Gastrocnemius medialis (tissue), 4 donors: ENCODE measurements around the gene FAM111B. TPM values are rescaled to one million over a fixed set of nuclear protein-coding genes. Genes with fewer than 3 reads are reported as not detected.
A peak's percentile ranks its signal among the peaks of the same experiment; 100 is the strongest.
"Not testable (repeated sequence)": the region's sequence is repeated elsewhere in the genome, so short reads cannot be mapped to it uniquely, and the experiment has no call there.

Experiments used
- ATAC-seq, 2 donors: fragments of 150-250 bp; one replicate each; pipeline ENCODE4 v1.9.1; 2016
- DNase-seq, 2 donors: peaks; one replicate each; pipeline ENCODE4 v3.0.0-alpha.2; 2019
- H3K27ac ChIP-seq, 4 donors: fragments of 200-600 bp; sonication (generic); 1 replicate in 1 of 4; 2 replicates in 3 of 4; pipeline ENCODE4 v1.5.1; 2016 to 2018; ENCODE audit warnings: mild to moderate bottlenecking in 2 of 4, moderate library complexity in 1 of 4
- H3K27me3 ChIP-seq, 3 donors: fragments of 200-600 bp; sonication (generic) in 2 of 3; 1 replicate in 1 of 3; 2 replicates in 2 of 3; pipeline versions ENCODE4 v1.5.1 to v1.6.0; 2016 to 2019; ENCODE audit warnings: mild to moderate bottlenecking in 1 of 3, moderate library complexity in 1 of 3
- H3K36me3 ChIP-seq, 2 donors: fragments of 200-600 bp; sonication (generic) in 1 of 2; one replicate each; pipeline ENCODE4 v1.5.1; 2017 to 2018
- H3K4me1 ChIP-seq, 2 donors: fragments of 200-600 bp; sonication (generic) in 1 of 2; one replicate each; pipeline ENCODE4 v1.5.1; 2016 to 2017; ENCODE audit warnings: mild to moderate bottlenecking in 2 of 2
- H3K4me3 ChIP-seq, 4 donors: fragments of 200-600 bp; sonication (generic) in 3 of 4; 1 replicate in 1 of 4; 2 replicates in 3 of 4; pipeline ENCODE4 v1.5.1; 2016 to 2019; ENCODE audit warnings: mild to moderate bottlenecking in 2 of 4
- H3K9me3 ChIP-seq, 3 donors: fragments of 200-600 bp; sonication (generic) in 2 of 3; 1 replicate in 1 of 3; 2 replicates in 2 of 3; pipeline ENCODE4 v1.5.1; 2016 to 2019
- POLR2A ChIP-seq, 2 donors: fragments of 450-650 bp; IDR thresholded peaks; one replicate each; pipeline ENCODE4 v1.6.1; 2017; ENCODE audit warnings: antibody characterized with exemption in 2 of 2, mild to moderate bottlenecking in 2 of 2, moderate library complexity in 2 of 2
- in situ Hi-C, 4 donors: fragments of 200-750 bp; cut with MboI; loops; one replicate each; pipeline versions ENCODE4 v1.15.0 to v1.8.0; 2017; ENCODE audit warnings: low sequenced_read_pairs in 4 of 4
- intact Hi-C: fragments of 100-400 bp; cut with DNase I; formaldehyde crosslinking; loops from one replicate; pipeline ENCODE4 v1.15.1; 2023; ENCODE audit warnings: low total_unique reads
- total RNA-seq, 4 donors: library from RNA; depleted of rRNA; stranded (reverse); fragments of >200 nt; gene quantifications; one replicate each; pipeline versions ENCODE4 v1.1.0 to v1.2.3, GENCODE V29; 2016
- TF ChIP-seq, protein P1 (sequence below), 5 experiments: fragments of 450-650 bp in 3 of 5; fragments of 200-600 bp in 2 of 5; sonication (generic) in 2 of 5; IDR thresholded peaks in 4 of 5; conservative IDR thresholded peaks in 1 of 5; 1 replicate in 4 of 5; 2 replicates in 1 of 5; pipeline ENCODE4 v1.5.1; 2016 to 2019; ENCODE audit warnings: antibody characterized with exemption in 5 of 5, mild to moderate bottlenecking in 3 of 5, moderate library complexity in 3 of 5

Gene FAM111B, protein sequence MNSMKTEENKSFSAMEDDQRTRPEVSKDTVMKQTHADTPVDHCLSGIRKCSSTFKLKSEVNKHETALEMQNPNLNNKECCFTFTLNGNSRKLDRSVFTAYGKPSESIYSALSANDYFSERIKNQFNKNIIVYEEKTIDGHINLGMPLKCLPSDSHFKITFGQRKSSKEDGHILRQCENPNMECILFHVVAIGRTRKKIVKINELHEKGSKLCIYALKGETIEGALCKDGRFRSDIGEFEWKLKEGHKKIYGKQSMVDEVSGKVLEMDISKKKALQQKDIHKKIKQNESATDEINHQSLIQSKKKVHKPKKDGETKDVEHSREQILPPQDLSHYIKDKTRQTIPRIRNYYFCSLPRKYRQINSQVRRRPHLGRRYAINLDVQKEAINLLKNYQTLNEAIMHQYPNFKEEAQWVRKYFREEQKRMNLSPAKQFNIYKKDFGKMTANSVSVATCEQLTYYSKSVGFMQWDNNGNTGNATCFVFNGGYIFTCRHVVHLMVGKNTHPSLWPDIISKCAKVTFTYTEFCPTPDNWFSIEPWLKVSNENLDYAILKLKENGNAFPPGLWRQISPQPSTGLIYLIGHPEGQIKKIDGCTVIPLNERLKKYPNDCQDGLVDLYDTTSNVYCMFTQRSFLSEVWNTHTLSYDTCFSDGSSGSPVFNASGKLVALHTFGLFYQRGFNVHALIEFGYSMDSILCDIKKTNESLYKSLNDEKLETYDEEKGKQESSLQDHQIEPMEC
- total RNA-seq, result under 1 TPM in 1 of 4 donors, not detected in 3; 0.31 TPM

DNA sequence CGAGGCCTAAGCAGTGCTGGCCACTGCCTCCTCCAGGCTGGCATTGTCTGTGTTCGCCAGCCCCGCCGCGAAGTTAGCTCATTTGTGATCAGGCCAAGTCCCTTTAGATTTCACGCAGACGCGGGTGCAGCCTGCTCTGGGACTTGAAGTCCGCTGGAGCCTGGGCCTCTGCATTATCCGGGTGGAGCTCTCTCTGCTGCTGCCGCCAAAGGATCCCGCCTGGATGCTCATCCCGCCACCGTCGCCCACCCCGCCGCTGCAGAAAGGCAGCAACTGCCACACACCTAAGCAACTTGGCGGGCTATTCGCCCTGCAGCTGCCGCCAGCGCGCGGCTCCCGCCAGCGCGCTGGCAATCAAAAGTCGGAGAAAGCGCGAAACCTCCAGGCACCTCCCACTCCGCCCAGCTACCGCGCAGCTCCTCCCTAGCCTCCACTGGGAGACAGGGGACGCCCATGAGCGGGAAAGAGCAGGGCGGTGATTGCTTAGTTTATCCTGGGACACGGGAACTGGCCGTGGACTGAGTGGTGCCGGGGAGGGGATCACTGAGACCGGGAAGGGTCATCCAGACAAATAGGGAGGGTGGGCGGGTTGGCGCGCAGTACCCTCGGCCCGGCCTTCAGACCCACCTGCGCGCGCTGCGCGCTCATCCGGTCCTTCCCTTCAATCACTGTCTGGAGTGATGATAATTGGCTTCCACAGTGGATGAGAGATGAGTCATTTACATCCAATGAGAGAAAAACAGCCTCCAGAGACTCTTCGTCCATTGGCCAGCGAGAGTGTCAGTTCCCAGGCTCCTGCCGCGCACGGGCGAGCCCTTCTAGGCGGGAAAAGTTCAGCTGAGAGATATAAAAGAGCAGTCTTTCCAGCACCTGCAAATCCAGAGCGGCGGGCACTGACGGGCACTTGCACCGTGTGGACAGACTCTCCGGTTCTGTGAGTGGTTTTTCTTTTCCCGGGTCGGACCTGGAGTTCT is at the start of gene FAM111B:
FAM111B (plus strand) TSS at position 875 of the 974 bp plus-strand sequence. CDS start 2,389 bp downstream, outside the sequence.
- H3K27ac ChIP-seq, result no peak within 1 kb of the TSS

DNA sequence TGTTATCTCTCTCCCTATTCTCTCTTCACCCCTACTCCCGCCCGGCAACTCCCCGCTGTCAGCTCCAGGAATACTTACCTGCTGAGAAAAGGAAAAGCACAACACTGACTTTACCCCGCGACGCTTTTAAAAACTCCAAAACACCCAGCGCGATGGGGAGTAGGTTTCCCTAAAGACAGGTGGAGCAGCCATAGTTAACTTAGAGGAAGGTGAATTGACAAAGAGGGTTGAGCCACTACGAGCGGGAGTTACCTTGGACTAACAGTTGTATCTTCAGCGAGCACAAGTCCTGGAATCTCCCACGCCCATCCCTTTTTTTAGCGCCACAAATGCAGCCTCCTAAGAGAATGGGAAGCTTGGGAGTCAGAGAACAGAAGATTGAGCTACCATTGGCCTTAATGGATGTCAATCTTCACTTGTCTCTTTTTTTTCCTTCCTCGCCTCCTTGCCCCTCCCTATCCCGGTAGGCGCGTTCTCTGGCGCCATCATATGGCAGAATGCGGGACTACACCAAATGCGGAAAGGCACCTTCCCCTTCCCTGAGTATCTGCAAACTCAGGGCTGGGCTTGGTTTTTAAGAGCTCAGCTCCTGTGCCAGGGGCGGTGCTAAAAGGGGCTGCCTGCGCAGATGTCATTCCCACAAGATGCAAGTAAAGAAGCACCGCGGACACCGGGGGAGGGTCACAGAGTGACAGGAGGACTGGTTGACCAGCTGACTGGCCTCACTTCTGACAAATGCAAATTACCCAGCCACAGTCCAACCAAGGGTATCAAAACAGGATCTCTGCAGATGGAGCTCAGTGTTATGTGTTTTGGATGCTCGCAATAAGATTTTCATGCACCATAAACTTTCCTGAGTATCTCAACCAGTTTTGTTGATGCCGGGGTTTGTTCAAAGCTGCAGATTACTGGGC is 48.7 kb upstream of the FAM111B start:
- in situ Hi-C loops, result not testable (repeated sequence)

More for the DNA sequence above, at the start of gene FAM111B:
- TF ChIP-seq, protein P1, sequence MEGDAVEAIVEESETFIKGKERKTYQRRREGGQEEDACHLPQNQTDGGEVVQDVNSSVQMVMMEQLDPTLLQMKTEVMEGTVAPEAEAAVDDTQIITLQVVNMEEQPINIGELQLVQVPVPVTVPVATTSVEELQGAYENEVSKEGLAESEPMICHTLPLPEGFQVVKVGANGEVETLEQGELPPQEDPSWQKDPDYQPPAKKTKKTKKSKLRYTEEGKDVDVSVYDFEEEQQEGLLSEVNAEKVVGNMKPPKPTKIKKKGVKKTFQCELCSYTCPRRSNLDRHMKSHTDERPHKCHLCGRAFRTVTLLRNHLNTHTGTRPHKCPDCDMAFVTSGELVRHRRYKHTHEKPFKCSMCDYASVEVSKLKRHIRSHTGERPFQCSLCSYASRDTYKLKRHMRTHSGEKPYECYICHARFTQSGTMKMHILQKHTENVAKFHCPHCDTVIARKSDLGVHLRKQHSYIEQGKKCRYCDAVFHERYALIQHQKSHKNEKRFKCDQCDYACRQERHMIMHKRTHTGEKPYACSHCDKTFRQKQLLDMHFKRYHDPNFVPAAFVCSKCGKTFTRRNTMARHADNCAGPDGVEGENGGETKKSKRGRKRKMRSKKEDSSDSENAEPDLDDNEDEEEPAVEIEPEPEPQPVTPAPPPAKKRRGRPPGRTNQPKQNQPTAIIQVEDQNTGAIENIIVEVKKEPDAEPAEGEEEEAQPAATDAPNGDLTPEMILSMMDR (IDR thresholded peaks at IDR 0.05 in 4 of 5, conservative IDR thresholded peaks at IDR 0.05 in 1 of 5), result no peak
- intact Hi-C loops, result no loop called here
- Histone ChIP-seq H3K4me1 (peaks cover 0 to 6% of the 10 kb centered on the region in 2 donors), H3K4me3 (peak within 1 kb of the TSS; percentile 40 to 57 (median 56)), H3K27me3 (peaks cover 8 to 31% (median 27%) of the 10 kb centered on the region in 3 donors), H3K36me3 (no peaks in the 10 kb centered on the region), H3K9me3 (no peaks in the 10 kb centered on the region)
- in situ Hi-C loops, result loop anchor here in 1 of 4 donors (10.0 kb wide), 1 partner anchor 48 kb away; no protein-coding TSS in a partner anchor
- ATAC-seq, result peak; percentile 92 to 99
- DNase-seq, result peak; percentile 58

DNA sequence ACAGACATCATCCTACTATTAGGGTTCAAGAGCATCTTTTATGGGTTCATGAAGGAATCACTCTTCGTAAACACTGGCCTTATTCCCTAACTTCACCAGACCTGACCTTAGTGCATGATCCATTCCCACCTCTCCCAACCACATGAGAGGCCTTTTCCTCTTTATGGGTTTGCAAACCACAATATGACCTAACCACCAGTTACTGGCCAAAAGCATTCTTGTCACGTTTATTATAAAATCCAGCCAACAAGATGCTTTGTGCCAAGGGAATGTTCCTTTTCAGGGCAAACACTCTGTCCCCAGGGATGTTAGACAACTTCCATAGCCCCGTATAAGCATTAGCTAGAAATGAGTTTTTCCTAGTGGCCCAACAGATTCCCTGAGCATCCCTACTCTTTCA is 46.9 kb upstream of the FAM111B start:
- H3K27ac ChIP-seq, H3K9me3 ChIP-seq, ATAC-seq, intact Hi-C loops, H3K4me1 ChIP-seq, in situ Hi-C loops, DNase-seq, H3K36me3 ChIP-seq, H3K4me3 ChIP-seq: not testable (repeated sequence)
- H3K27me3 ChIP-seq, result peaks cover 10 to 18% (median 17%) of the 10 kb centered on the region in 3 donors

More for the DNA sequence above, 48.7 kb upstream of the FAM111B start:
- DNase-seq, H3K9me3 ChIP-seq, H3K27ac ChIP-seq, H3K36me3 ChIP-seq, intact Hi-C loops, H3K4me1 ChIP-seq: not testable (repeated sequence)
- TF ChIP-seq, protein P1 (IDR thresholded peaks at IDR 0.05 in 4 of 5, conservative IDR thresholded peaks at IDR 0.05 in 1 of 5), result peak; percentile 14 to 67 (median 41)
- peak; percentile 36 to 47 for ATAC-seq
- Histone ChIP-seq H3K4me3 (peak overlapping the region; percentile 20 to 34 (median 27)), H3K27me3 (peaks cover 10 to 18% (median 17%) of the 10 kb centered on the region in 3 donors)

DNA sequence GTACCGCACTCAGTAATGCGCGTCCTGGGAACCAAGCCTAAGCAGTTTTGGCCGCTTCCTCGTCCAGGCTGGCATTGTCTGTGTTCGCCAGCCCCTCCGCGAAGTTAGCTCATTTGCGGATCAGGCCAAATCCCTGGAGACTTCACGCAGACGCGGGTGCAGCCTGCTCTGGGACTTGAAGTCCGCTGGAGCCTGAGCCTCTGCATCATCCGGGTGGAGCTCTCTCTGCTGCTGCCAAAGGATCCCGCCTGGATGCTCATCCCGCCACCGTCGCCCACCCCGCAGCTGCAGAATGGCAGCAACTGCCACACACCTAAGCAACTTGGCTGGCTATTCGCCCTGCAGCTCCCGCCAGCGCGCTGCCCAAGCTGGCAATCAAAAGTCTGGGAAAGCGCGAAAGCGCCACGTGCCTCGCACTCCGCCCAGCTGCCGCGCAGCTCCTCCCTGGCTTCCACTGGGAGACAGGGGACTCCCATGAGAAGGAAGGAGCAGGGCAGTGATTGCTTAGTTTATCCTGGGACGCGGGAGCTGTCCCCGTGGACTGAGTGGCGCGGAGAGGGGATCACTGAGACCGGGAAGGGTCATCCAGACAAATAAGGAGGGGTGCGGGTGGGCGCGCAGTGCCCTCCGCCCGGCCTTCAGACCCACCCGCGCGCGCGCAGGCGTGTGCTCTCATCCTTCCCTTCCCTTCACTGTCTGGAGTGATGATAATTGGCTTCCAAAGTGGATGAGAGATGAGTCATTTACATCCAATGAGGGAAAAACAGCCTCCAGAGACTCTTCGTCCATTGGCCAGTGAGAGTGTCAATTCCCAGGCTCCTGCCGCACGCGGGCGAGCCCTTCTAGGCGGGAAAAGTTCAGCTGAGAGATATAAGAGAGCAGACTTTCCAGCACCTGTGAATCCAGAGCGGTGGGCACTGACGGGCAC is 44.2 kb upstream of the FAM111B start:
- intact Hi-C loops (no loop called here), in situ Hi-C loops (no loop called here)
- TF ChIP-seq, protein P1 (IDR thresholded peaks at IDR 0.05 in 4 of 5, conservative IDR thresholded peaks at IDR 0.05 in 1 of 5), result no peak
- no peak for TF ChIP-seq POLR2A (IDR thresholded peaks at IDR 0.05)
- no peak for DNase-seq
- Histone ChIP-seq H3K4me1 (no peaks in the 10 kb centered on the region), H3K36me3 (no peaks in the 10 kb centered on the region), H3K4me3 (no peak overlapping the region), H3K9me3 (no peaks in the 10 kb centered on the region), H3K27ac (no peak overlapping the region), H3K27me3 (peaks cover 10 to 17% (median 16%) of the 10 kb centered on the region in 3 donors)
- no peak for ATAC-seq

DNA sequence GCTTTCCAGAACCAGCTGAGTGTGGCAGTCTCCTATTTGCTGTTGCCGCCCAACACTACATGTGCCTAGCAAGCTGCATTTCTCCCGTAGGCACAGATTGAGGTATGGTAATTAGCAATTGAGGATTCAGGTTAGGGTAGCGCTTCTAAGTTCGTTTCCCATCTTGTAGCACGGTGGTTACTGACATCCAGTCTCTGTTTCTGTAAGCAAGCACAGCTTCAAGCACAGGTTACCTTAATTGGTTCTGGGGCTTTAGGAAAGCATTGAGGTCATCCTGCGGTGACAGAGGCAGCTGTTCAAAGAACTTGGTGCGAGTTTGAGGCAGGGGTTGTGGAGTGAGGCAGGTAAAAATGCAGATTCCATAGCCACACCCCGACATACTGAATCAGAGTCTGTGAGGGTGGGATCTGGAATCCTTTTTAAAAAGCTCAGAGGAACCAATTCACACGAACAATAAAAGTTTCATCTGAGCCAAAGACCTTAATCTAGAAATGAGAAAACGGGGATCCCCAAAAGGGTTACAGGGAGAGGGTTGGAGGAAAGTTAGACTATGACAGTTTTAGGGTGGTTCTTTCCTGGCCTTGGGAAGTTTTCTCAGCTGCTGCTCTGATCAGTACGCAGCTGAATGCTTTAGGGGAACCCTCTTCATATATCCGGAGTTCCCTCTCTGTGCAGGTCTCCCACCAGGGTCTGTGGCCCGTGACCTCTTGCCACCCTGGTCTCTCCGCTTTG is 42.9 kb upstream of the FAM111B start:
- intact Hi-C loops, H3K9me3 ChIP-seq, in situ Hi-C loops, H3K27ac ChIP-seq, H3K36me3 ChIP-seq, ATAC-seq, H3K4me1 ChIP-seq, DNase-seq, H3K4me3 ChIP-seq: not testable (repeated sequence)
- peaks cover 5 to 16% (median 12%) of the 10 kb centered on the region in 3 donors for H3K27me3 ChIP-seq
